ENCODE data around the gene CEP83. TPM values are rescaled to one million over a fixed set of nuclear protein-coding genes. Genes with fewer than 3 reads are reported as not detected.

Gene CEP83
- polyA plus RNA-seq, 1 of the 3 experiments (the other 2 are of a cell fraction): 2.5 TPM

DNA sequence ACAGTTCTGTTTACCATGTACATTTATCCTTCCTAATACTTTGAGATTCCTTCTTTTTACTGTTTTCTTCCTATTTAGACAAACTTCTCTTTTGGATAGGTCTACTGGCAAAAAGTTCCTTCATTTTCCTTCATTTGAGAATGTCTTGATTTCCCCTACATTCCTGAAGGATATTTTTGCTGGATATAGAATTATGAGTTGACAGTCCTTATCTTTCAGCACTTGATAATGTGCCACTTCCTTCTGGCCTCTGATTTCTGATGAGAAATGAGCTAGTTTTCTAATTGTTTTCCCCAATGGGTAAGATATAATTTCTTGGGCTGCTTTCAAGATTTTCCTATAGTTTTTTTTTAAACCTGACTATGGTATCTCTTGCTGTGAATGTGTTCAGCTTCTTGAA, 75.6 kb downstream of the CEP83 start:
- Histone ChIP-seq H4K20me1 (ENCODE audit: insufficient read depth) (no peaks in the 10 kb centered on the region), H3K9me2 (no peaks in the 10 kb centered on the region), H3K79me2 (ENCODE audit: insufficient read depth) (no peaks in the 10 kb centered on the region), H3K4me3 (ENCODE audit: low read depth in 2 of 2, low read length in 1 of 2) (no peak overlapping the region), H3K36me3 (replicated peaks in 1 of 2; ENCODE audit: control insufficient read depth in 1 of 2, insufficient read depth in 2 of 2, low read length in 1 of 2) (peaks cover 8 to 10% of the 10 kb centered on the region in 2 experiments), H3K9ac (no peak overlapping the region), H3K27ac (ENCODE audit: low read depth in 2 of 2, low read length in 1 of 2) (no peak overlapping the region), H3K27me3 (ENCODE audit: insufficient read depth) (no peaks in the 10 kb centered on the region), H2AFZ (ENCODE audit: low read depth) (no peak overlapping the region), H3K4me2 (no peak overlapping the region), H3K4me1 (ENCODE audit: control insufficient read depth in 1 of 2, insufficient read depth in 2 of 2, low read depth in 1 of 2, low read length in 1 of 2) (no peaks in the 10 kb centered on the region), H3F3A (replicated peaks; ENCODE audit: insufficient read depth) (no peaks in the 10 kb centered on the region), H3K9me3 (no peaks in the 10 kb centered on the region)
- no peak for DNase-seq
- ChIA-PET POLR2A (no interaction called here), CTCF (no interaction called here)
- TF ChIP-seq RAD21 (IDR thresholded peaks at IDR 0.05; ENCODE audit: low read length): no peak
- no peak for TF ChIP-seq GABPA (IDR thresholded peaks at IDR 0.05; ENCODE audit: low read depth)
- TF ChIP-seq FOXJ3 (CRISPR knock-in tag; IDR thresholded peaks at IDR 0.05): no peak
- TF ChIP-seq GATA2 (CRISPR knock-in tag; IDR thresholded peaks at IDR 0.05): no peak
- TF ChIP-seq NFIC (IDR thresholded peaks at IDR 0.05; ENCODE audit: borderline replicate concordance): no peak
- TF ChIP-seq EP300 (IDR thresholded peaks at IDR 0.05; ENCODE audit: borderline replicate concordance in 1 of 2, low read depth in 1 of 2, low read length in 1 of 2): no peak
- no peak for TF ChIP-seq TEAD4 (IDR thresholded peaks at IDR 0.05; ENCODE audit: borderline replicate concordance, insufficient read depth)
- TF ChIP-seq TCF12 (IDR thresholded peaks at IDR 0.05): no peak
- no peak for TF ChIP-seq RXRA (IDR thresholded peaks at IDR 0.05; ENCODE audit: borderline replicate concordance, low read depth)
- TF ChIP-seq CTCF (IDR thresholded peaks at IDR 0.05): no peak
- no peak for TF ChIP-seq FOXM1 (IDR thresholded peaks at IDR 0.05; ENCODE audit: low read depth)
- no peak for TF ChIP-seq SMC3 (IDR thresholded peaks at IDR 0.05; ENCODE audit: low read depth, low read length)
- TF ChIP-seq TAF1 (IDR thresholded peaks at IDR 0.05; ENCODE audit: borderline replicate concordance, low read depth, low read length): no peak
- TF ChIP-seq, protein P1, sequence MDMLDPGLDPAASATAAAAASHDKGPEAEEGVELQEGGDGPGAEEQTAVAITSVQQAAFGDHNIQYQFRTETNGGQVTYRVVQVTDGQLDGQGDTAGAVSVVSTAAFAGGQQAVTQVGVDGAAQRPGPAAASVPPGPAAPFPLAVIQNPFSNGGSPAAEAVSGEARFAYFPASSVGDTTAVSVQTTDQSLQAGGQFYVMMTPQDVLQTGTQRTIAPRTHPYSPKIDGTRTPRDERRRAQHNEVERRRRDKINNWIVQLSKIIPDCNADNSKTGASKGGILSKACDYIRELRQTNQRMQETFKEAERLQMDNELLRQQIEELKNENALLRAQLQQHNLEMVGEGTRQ (IDR thresholded peaks at IDR 0.05; ENCODE audit: borderline replicate concordance, low read depth, low read length): no peak
- no peak for TF ChIP-seq ZBTB33 (IDR thresholded peaks at IDR 0.05; ENCODE audit: borderline replicate concordance, low read depth)
- TF ChIP-seq SIN3A (IDR thresholded peaks at IDR 0.05; ENCODE audit: borderline replicate concordance, low read depth, low read length): no peak

All from SK-N-SH (cell line).